ENCODE data around the gene OR51F2.

DNA sequence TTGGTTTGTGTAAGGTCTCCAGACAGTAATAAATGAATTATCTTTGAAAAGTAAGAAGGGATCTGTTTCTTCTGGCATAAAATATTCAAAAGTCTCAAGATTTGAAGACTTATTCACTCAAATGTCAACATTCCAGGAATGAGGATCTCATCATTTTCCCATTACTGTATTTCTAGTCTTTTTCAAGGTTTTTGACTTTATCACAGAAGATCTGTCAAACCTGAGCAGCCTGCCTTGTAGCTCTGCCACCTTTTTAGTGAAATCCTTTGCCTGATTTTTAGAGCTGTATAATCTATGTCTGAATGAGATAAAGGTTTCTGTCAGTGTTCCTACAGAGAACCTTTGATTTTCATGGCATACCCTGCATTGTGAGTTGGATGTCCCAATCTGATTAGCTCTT lies 4.0 kb downstream of the OR51F2 start:
- TF ChIP-seq ZNF274 (IDR thresholded peaks at IDR 0.05; ENCODE audit: low read depth, low read length) (no peak), YY1 (IDR thresholded peaks at IDR 0.05; ENCODE audit: insufficient read depth, insufficient read length) (no peak), SUZ12 (IDR thresholded peaks at IDR 0.05; ENCODE audit: extremely low read depth, insufficient read depth, insufficient read length) (no peak)
